DOHH2 (cell line): ENCODE data around the gene SCO2.

Experiments
- H3F3A ChIP-seq: fragments of 200-600 bp; sonication (generic), shearing (Covaris generic); 2 replicates; pipeline ENCODE4 v1.6.0; 2016; ENCODE audit warnings: antibody characterized with exemption, mild to moderate bottlenecking; ENCODE audit not compliant: control insufficient read depth, insufficient read depth
- H3K27ac ChIP-seq: fragments of 200-600 bp; sonication (generic); 2 replicates; pipeline ENCODE4 v1.5.1; 2014; ENCODE audit warnings: low read depth, mild to moderate bottlenecking, low read length, moderate library complexity
- H3K27me3 ChIP-seq: fragments of 200-600 bp; sonication (generic); 2 replicates; pipeline ENCODE4 v1.6.1; 2014; ENCODE audit warnings: mild to moderate bottlenecking, low read length, mixed read lengths; ENCODE audit not compliant: control insufficient read depth
- H3K36me3 ChIP-seq: fragments of 200-600 bp; sonication (generic); 2 replicates; pipeline ENCODE4 v1.6.1; 2014; ENCODE audit warnings: mild to moderate bottlenecking, low read length, moderate library complexity, mixed read lengths; ENCODE audit not compliant: control insufficient read depth
- H3K4me1 ChIP-seq: fragments of 200-600 bp; sonication (generic); 2 replicates; pipeline ENCODE4 v1.6.1; 2014; ENCODE audit warnings: mild to moderate bottlenecking, low read length, mixed read lengths; ENCODE audit not compliant: control insufficient read depth
- H3K4me2 ChIP-seq: fragments of 200-600 bp; sonication (generic); 2 replicates; pipeline ENCODE4 v1.6.0; 2014; ENCODE audit warnings: mild to moderate bottlenecking, low read length, moderate library complexity
- H3K4me3 ChIP-seq: fragments of 200-600 bp; sonication (generic); 2 replicates; pipeline ENCODE4 v1.5.1; 2014; ENCODE audit warnings: mild to moderate bottlenecking, low read length, mixed read lengths
- H3K79me2 ChIP-seq: fragments of 200-600 bp; sonication (generic); 2 replicates; pipeline ENCODE4 v1.6.1; 2014; ENCODE audit warnings: mild to moderate bottlenecking, low read length, mixed read lengths; ENCODE audit not compliant: control insufficient read depth
- H3K9me2 ChIP-seq: fragments of 200-600 bp; sonication (generic); replicated peaks from 2 replicates; pipeline ENCODE4 v1.6.1; 2014; ENCODE audit warnings: mild to moderate bottlenecking, low read length, mixed read lengths; ENCODE audit not compliant: control insufficient read depth
- H3K9me3 ChIP-seq: fragments of 200-600 bp; sonication (generic); 2 replicates; pipeline ENCODE4 v1.6.1; 2014; ENCODE audit warnings: antibody characterized with exemption, low read length, mixed read lengths; ENCODE audit not compliant: control insufficient read depth, insufficient read depth
- H4K20me1 ChIP-seq: fragments of 200-600 bp; sonication (generic); 2 replicates; pipeline ENCODE4 v1.6.0; 2014; ENCODE audit warnings: low read depth, mild to moderate bottlenecking, antibody characterized with exemption, low read length, moderate library complexity; ENCODE audit not compliant: control insufficient read depth, insufficient read depth
- EZH2phosphoT487 ChIP-seq: fragments of 200-600 bp; sonication (generic); IDR thresholded peaks from 2 replicates; pipeline ENCODE4 v1.6.1; 2017; ENCODE audit warnings: borderline replicate concordance, mild to moderate bottlenecking, antibody characterized with exemption, low read length, moderate library complexity, mixed read lengths
- TF ChIP-seq, protein P1 (sequence below): fragments of 200-600 bp; sonication (generic); IDR thresholded peaks from one replicate; pipeline ENCODE4 v1.5.1; 2014; ENCODE audit warnings: antibody characterized with exemption, mild to moderate bottlenecking, low read depth, low read length; ENCODE audit not compliant: poor library complexity, severe bottlenecking

The SCO2 gene

GRCh38 chr22:50532824-50533796, 7.7 kb upstream of the SCO2 start:
- Histone ChIP-seq H3F3A (peaks cover 47% of the 10 kb centered on the region), H3K9me2 (no peaks in the 10 kb centered on the region), H3K4me3 (peak overlapping the region; percentile 91)

DNA sequence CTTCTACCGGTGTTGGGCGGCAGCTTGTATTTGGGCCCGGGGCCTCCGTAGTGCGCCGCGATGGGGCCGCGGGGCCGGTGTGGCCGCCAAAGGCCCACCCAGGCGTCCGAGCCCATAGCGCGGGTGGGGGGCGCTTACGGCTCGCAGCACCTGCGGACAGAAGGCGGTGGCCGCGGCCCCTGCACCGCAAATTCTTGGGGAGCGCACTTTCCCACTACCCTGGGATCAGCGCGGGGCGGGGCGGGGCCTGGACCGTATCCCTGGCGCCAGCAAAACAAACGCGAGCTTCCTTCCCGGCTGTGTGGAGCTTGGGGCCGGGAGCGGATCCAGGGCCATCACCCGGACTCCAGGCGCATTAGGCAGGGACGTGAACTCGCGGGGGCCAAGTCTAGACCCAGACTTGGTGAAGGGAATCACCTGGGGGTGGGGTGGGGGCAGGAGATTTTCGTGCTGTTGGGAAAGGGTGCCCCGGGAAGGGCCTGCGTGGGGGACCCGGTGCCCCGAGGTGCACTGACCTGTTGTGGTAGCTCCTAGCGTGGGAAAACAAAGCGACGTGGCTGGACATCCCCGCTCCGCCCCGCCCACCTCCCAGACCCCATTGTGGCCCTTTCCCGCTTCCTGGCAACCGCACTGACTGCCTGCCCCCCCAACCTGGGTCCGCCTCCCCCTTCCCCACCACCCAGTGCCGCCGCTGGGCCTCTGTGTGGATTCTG, 6.7 kb upstream of the SCO2 start:
- Histone ChIP-seq H3K36me3 (peaks cover 2% of the 10 kb centered on the region; the same call in 1 of the 2 replicates), H3F3A (peaks cover 57% of the 10 kb centered on the region), H3K9me3 (no peaks in the 10 kb centered on the region), H3K27me3 (no peaks in the 10 kb centered on the region), H3K4me3 (peak overlapping the region; percentile 91), H3K9me2 (no peaks in the 10 kb centered on the region), H4K20me1 (no peaks in the 10 kb centered on the region), H3K4me2 (peak overlapping the region; percentile 94), H3K79me2 (peaks cover 17% of the 10 kb centered on the region), H3K4me1 (peaks cover 67% of the 10 kb centered on the region), H3K27ac (peak overlapping the region; percentile 97)
- TF ChIP-seq, protein P1, sequence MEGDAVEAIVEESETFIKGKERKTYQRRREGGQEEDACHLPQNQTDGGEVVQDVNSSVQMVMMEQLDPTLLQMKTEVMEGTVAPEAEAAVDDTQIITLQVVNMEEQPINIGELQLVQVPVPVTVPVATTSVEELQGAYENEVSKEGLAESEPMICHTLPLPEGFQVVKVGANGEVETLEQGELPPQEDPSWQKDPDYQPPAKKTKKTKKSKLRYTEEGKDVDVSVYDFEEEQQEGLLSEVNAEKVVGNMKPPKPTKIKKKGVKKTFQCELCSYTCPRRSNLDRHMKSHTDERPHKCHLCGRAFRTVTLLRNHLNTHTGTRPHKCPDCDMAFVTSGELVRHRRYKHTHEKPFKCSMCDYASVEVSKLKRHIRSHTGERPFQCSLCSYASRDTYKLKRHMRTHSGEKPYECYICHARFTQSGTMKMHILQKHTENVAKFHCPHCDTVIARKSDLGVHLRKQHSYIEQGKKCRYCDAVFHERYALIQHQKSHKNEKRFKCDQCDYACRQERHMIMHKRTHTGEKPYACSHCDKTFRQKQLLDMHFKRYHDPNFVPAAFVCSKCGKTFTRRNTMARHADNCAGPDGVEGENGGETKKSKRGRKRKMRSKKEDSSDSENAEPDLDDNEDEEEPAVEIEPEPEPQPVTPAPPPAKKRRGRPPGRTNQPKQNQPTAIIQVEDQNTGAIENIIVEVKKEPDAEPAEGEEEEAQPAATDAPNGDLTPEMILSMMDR = no peak
- TF ChIP-seq EZH2phosphoT487 = no peak

More at GRCh38 chr22:50532824-50533796, 7.7 kb upstream of the SCO2 start:
- peaks cover 17% of the 10 kb centered on the region for H3K79me2 ChIP-seq
- H3K36me3 ChIP-seq = peaks cover 2% of the 10 kb centered on the region; the same call in 1 of the 2 replicates
- H3K4me1 ChIP-seq = peaks cover 73% of the 10 kb centered on the region
- TF ChIP-seq EZH2phosphoT487 = no peak
- TF ChIP-seq, protein P1 = no peak
- no peaks in the 10 kb centered on the region for H4K20me1 ChIP-seq
- H3K9me3 ChIP-seq = no peaks in the 10 kb centered on the region
- H3K27me3 ChIP-seq = no peaks in the 10 kb centered on the region
- peak overlapping the region; percentile 97 for H3K27ac ChIP-seq
- peak overlapping the region; percentile 94 for H3K4me2 ChIP-seq

DNA sequence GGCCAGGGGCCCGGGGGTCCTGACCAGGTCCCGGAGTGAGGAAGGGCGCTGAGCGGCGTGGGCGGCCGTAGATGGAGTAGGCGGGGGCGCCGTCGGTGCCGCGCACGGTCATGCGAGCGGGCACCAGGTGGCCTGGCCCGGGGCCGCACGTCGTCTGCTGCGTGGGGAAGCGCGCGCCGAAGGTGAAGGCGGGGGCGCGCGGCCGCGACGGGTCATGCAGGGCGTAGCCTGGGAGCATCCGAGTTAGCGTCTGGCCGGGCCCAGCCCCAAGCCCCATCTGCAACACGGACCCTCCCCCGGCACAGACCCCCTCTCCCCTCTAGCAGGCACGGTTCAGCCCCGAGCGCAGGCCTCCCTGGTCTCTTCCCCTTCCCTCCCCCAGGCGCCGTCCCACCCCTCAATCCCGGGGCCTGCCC, 6.2 kb upstream of the SCO2 start:
- Histone ChIP-seq H4K20me1 (no peaks in the 10 kb centered on the region), H3F3A (peaks cover 56% of the 10 kb centered on the region), H3K27me3 (no peaks in the 10 kb centered on the region)

More for the DNA sequence above, 6.2 kb upstream of the SCO2 start:
- no peak for TF ChIP-seq EZH2phosphoT487
- TF ChIP-seq, protein P1 = no peak
- H3K9me3 ChIP-seq = no peaks in the 10 kb centered on the region
- peaks cover 21% of the 10 kb centered on the region for H3K79me2 ChIP-seq
- H3K27ac ChIP-seq = peak overlapping the region; percentile 97
- H3K4me1 ChIP-seq = peaks cover 67% of the 10 kb centered on the region
- H3K4me2 ChIP-seq = peak overlapping the region; percentile 94
- H3K4me3 ChIP-seq = peak overlapping the region; percentile 91
- H3K36me3 ChIP-seq = peaks cover 2% of the 10 kb centered on the region; the same call in 1 of the 2 replicates
- H3K9me2 ChIP-seq = no peaks in the 10 kb centered on the region
